DMS153 treated with DMSO at 0.1 percent for 48 hours (cell line): Measurements from ENCODE around the gene CTDSP2.
A peak's percentile ranks its signal among the peaks of the same experiment; 100 is the strongest.
"Not testable (repeated sequence)": the region's sequence is repeated elsewhere in the genome, so short reads cannot be mapped to it uniquely, and the experiment has no call there.

Source experiments
- DNase-seq: peaks from one replicate; lab custom pipeline; 2025; ENCODE audit not compliant: unreplicated experiment; lab: John Stamatoyannopoulos, UW

CTDSP2 gene

GRCh38 chr12:57783861-57784260 is 62.7 kb downstream of the CTDSP2 start:
- no peak for DNase-seq

GRCh38 chr12:57783466-57783801 is 63.1 kb downstream of the CTDSP2 start:
- no peak for DNase-seq

- DNase-seq = peak; percentile 89
These were observed 63.7 kb downstream of the CTDSP2 start, which contains the start of gene TSFM for GRCh38 chr12:57782608-57783465. TSS of gene TSFM (plus strand) at chr12:57782787. CDS start at chr12:57782802, 15 bp downstream.

DNA sequence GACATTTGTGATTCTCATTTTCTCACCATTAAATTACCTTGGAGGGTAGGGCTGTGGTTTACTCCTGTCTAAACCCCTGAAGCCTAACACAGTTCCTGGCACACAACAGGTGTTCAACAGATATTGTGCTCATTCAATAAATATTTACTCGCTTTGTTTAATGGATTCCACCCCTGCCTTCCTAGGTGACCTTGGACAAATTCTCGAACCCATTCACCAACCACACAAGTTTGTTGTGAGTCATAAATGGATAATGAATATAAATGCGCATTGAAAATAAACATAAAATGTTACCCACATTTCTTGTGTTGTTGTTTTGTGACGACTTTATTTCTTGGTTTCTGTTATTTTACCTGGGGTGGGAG is 64.3 kb downstream of the CTDSP2 start:
- DNase-seq = no peak

DNA sequence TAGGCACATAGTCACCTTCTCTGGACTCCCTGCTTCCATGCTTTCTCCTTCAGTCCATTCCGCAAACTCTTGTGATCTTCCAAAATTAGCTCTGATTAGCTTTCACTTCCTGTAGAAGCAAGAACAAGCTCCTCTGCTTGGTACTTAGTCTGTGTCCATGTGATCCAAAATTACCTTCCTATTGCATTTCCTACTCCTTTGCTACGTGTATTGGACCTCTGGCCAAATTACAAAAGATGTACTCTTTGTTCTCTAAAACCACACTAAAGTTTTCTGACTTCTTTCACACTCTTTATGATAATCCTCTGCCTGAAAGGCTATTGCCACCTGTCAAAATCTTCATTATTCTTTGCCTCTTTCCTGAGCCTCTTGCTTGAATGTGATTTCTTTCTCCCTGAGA is 64.7 kb downstream of the CTDSP2 start:
- DNase-seq = no peak

- no peak for DNase-seq
These were observed 65.3 kb downstream of the CTDSP2 start for GRCh38 chr12:57781244-57781643.

DNA sequence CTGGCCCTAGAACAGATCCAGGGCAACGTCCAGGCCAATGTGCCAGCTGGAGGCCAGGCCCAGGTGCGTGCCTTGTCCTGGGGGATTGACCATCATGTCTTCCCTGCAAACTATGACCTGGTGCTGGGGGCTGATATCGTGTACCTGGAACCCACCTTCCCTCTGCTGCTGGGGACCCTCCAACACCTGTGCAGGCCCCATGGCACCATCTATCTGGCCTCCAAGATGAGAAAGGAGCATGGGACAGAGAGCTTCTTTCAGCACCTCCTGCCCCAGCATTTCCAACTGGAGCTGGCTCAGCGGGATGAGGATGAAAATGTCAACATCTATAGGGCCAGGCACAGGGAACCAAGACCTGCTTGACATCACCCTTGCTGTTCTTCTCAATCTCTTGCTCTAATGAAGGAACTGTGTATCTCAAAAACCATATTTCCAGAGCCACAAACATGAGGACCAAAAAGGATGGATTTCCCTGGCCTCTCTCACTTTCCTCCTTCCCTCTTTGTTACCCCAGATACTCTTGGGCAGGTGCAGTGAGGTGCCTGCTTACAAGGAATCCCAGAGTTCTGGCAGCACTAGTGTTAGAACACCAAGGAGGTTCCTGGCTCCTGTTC is 66.1 kb downstream of the CTDSP2 start:
- no peak for DNase-seq

DNA sequence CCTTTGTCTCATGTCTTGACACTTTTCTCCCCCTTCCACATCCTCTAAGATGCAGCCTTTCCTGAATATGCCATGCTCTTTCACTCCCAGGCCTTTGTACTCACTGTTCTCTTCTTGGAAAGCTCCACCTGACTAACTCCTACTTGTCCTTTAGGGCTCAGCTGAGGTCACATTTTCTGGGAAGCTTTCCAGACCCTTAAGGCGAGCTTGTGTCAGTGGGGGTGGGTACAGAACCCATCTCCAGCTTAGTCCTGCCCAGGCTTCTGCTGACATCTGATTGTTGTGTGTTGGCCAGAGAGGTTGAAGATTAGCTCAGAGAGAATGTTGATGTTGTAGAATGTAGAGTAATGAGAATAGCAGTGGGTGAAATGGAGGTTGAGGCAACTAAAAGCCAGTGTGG is 66.8 kb downstream of the CTDSP2 start:
- DNase-seq = no peak

DNA sequence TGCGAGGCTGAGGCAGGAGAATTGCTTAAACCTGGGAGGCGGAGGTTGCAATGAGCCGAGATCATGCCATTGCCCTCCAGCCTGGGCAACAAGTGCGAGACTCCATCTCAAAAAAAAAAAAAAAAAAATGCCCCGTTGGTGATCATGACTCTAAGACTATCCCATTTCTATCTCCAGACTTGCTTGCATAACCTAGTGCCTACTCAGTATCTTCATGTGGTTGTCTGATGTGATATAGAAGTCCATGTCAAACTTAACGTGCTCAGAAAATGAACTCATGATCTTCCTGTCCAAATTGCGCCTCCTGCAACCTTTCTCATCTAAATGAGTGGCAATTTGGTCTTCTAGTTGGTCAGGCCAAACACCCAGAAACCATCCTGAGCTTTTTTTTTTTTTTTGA is 68.6 kb downstream of the CTDSP2 start:
- DNase-seq = no peak

GRCh38 chr12:57777367-57777766 is 69.2 kb downstream of the CTDSP2 start:
- no peak for DNase-seq

- DNase-seq = no peak
These were observed 70.3 kb downstream of the CTDSP2 start for GRCh38 chr12:57776247-57776587.

- DNase-seq = no peak
These were observed 70.8 kb downstream of the CTDSP2 start for GRCh38 chr12:57775563-57776246.

GRCh38 chr12:57775044-57775443 is 71.5 kb downstream of the CTDSP2 start:
- DNase-seq = no peak

DNA sequence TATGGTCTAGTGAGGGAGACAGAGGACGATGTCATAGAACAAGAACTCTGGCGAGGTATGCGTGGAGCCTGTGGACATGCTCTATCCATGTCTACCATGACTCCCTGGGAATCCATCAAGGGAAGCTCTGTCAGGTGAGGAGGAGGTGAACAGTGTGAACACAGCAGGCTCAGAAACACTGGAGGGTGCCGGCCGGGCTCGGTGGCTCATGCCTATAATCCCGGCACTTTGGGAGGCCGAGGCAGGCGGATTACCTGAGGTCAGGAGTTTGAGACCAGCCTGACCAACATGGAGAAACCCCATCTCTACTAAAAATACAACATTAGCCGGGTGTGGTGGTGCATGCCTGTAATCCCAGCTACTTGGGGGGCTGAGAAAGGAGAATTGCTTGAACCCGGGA is 71.9 kb downstream of the CTDSP2 start:
- not testable (repeated sequence) for DNase-seq

DNA sequence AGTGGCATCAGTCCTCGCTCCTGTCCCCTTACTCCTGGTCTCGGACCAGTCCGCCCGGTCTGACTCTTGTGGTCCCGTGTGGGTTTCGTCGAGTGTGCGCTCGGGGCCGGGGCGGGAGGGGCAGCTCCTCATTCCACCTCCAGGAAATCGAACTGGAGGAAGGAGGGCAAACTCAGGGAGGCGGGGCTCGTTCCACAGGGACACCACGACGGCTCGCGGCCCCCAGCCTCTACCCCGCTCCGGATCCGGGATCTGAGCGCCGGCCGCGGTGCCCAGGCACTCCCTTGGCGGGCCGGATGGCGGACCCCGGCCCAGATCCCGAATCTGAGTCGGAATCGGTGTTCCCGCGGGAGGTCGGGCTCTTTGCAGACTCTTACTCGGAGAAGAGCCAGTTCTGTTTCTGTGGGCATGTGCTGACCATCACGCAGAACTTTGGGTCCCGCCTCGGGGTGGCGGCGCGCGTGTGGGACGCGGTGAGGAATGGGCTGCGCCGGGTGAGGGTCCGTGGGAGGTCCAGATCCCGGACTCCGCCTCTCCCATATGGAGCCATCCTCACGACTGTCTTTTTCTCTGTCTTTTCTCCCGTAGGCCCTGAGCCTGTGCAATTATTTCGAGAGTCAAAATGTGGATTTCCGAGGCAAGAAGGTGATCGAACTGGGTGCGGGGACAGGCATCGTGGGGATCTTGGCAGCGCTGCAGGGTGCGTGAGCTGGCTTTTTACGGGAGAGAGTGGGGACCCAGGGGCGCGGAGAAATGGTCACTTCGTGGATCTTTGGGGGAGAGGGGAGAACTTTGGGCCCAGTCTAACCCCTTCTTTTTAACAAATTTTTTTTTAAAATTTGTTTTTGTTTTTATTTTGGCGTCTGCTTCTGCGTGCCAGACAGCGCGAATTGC is 73.9 kb downstream of the CTDSP2 start, which contains the start of gene EEF1AKMT3:
Gene EEF1AKMT3, plus strand, starts transcription at position 186 of the 894 bp plus-strand sequence. Its CDS starts 111 bp downstream, at position 297.
- DNase-seq = peak; percentile 12

DNA sequence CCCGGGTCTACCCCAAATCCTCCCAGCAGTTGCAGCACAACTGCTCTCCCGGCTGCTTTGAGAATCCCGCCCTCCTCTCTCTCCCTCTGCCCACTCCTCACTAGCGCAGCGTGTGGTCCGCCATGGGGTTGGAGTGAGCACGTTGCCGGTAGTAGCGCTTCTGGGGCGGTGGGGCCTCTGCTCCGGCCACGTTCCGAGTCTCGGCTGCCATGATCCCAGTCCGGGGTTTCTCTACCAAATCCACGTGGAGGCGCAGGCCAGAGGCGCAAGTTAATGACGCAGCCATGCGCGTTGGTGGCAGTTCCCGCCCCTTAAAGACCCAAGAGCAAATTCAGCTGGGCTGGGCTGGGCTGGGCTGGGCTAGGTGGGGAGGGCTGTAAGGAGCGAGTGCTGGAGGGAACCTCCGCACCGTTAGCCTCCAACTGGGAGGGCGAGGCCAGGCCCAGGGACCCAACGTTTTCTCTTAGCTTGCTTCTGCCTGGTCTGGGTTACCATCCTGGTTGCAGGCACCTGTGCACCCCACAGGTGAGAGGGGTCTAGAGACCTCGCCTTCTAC is 74.6 kb downstream of the CTDSP2 start, which contains the start of gene METTL1:
Gene METTL1, minus strand, starts transcription at position 233 of the 556 bp plus-strand sequence. Its CDS starts 22 bp downstream, at position 211.
- peak; percentile 86 for DNase-seq

DNA sequence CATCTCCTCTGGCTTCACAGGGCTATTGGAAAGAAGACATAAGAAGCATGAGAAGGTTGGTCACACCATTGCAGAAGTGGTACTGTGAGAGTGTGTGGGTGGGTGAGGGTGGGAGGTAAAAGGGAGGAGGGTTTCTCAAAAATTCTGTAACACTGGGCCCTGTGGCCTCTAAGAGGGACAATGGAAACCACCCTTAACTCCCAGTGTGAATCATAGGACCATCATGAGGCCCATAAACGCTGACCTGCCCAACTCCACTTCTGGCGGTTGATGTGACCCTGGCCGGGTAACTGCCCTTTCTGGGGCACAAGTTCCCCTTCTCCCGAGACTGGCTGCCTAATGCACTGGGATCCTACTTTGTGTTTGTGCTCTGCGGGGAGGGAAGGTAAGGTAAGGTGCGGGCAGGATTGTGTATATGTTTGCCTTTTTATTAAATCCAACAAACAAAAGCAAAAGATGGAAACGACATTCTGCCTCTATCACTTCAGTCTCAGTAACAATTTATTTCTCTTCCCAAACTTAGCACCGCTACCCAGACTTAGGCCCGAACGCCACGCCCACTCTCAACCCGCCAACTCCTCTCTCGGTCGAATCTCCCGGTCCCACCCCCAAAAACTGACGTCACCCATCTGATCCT is 75.2 kb downstream of the CTDSP2 start:
- peak; percentile 86 for DNase-seq

DNA sequence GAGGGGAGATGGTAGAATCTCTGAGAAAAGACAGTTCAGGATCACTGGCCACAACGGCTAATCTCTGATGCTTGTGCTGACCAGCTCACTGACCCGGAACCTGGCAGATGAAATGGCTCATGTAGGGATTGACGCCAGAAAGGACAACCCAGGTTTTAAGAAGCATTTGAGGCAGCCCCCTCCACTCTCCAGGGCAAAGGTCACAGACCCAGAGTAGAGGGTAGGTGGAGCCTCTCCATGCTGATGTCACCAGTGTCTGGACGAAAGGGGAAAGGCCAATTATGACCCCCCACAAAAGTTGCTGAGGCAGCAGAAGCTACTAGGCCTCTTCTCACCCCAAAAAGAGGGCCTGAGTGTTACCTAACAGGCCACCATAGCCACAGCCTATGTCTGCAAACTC is 75.8 kb downstream of the CTDSP2 start:
- no peak for DNase-seq
